ENCODE data around the gene TTC9. TPM values are rescaled to one million over a fixed set of nuclear protein-coding genes. Genes with fewer than 3 reads are reported as not detected.

Gene TTC9
- total and polyA plus RNA-seq, 10 of the 15 experiments (the other 5 are each of a cell fraction or from before 2014, with no cell fraction given), result 0.87 to 15.8 (median 7.8) TPM

GRCh38 chr14:70642303-70643235, 853 bp downstream of the TTC9 start (continued):
- peak; percentile 59 for TF ChIP-seq POLR2AphosphoS5 (IDR thresholded peaks at IDR 0.05; ENCODE audit: low read length)
- peak; percentile 77; the same call in 1 of the 2 replicates for TF ChIP-seq TCF12 (IDR thresholded peaks at IDR 0.05; ENCODE audit: low read depth, low read length)
- peak; percentile 53; the same call in 1 of the 2 replicates for TF ChIP-seq RELB (IDR thresholded peaks at IDR 0.05; ENCODE audit: low read depth)
- TF ChIP-seq CBFB (IDR thresholded peaks at IDR 0.05; ENCODE audit: low read depth), result peak; percentile 39; the same call in 1 of the 2 replicates
- peak; percentile 35 for TF ChIP-seq DPF2 (IDR thresholded peaks at IDR 0.05)
- peak; percentile 77 for TF ChIP-seq IKZF1 (conservative IDR thresholded peaks at IDR 0.05)
- TF ChIP-seq E2F4 (IDR thresholded peaks at IDR 0.05; ENCODE audit: low read depth, low read length), result no peak
- peak; percentile 67; the same call in 1 of the 2 replicates for TF ChIP-seq RUNX3 (IDR thresholded peaks at IDR 0.05; ENCODE audit: low read length)
- TF ChIP-seq BHLHE40 (IDR thresholded peaks at IDR 0.05; ENCODE audit: borderline replicate concordance in 1 of 2, low read depth in 2 of 2, low read length in 1 of 2), result peak in 1 of 2 experiments; percentile 19; a peak in 1 of 4 replicates
- TF ChIP-seq EED (IDR thresholded peaks at IDR 0.05; ENCODE audit: low read depth), result peak; percentile 79; the same call in 1 of the 2 replicates
- TF ChIP-seq YY1 (IDR thresholded peaks at IDR 0.05; ENCODE audit: low read depth, low read length), result peak; percentile 75
- peak; percentile 42; the same call in 1 of the 2 replicates for TF ChIP-seq TAF1 (IDR thresholded peaks at IDR 0.05; ENCODE audit: borderline replicate concordance, low read depth, low read length)
- TF ChIP-seq POLR2A (IDR thresholded peaks at IDR 0.05; ENCODE audit: low read depth, low read length), result peak; percentile 71
- peak; percentile 56; the same call in 1 of the 2 replicates for TF ChIP-seq TCF3 (IDR thresholded peaks at IDR 0.05; ENCODE audit: borderline replicate concordance, insufficient read depth, low read depth, low read length)
- no peak for TF ChIP-seq JUNB (IDR thresholded peaks at IDR 0.05)

Measured in GM12878 (cell line).